Neuronal stem cell (in vitro differentiated cells): ENCODE data around the gene DHX8. TPM values are rescaled to one million over a fixed set of nuclear protein-coding genes. Genes with fewer than 3 reads are reported as not detected.

Experiments
- DNase-seq: peaks from one replicate; pipeline ENCODE4 v3.0.0-alpha.2; 2013; ENCODE audit warnings: low spot score
- H2AFZ ChIP-seq: one replicate; pipeline ENCODE4 v1.6.1; 2013; ENCODE audit warnings: mild to moderate bottlenecking, low read length, inconsistent platforms
- H2AK5ac ChIP-seq: 2 replicates; pipeline ENCODE4 v1.6.1; 2013; ENCODE audit warnings: low read depth, mild to moderate bottlenecking, inconsistent platforms, low read length, moderate library complexity, mixed read lengths
- H2BK120ac ChIP-seq: 2 replicates; pipeline ENCODE4 v1.6.1; 2013; ENCODE audit warnings: low read depth, mild to moderate bottlenecking, inconsistent platforms, low read length, moderate library complexity, mixed read lengths
- H2BK12ac ChIP-seq: one replicate; pipeline ENCODE4 v1.6.1; 2013; ENCODE audit warnings: low read length, inconsistent platforms
- H2BK15ac ChIP-seq: 2 replicates; pipeline ENCODE4 v1.6.1; 2013; ENCODE audit warnings: mild to moderate bottlenecking, low read length, inconsistent platforms, mixed read lengths
- H2BK5ac ChIP-seq: one replicate; pipeline ENCODE4 v1.6.1; 2013; ENCODE audit warnings: inconsistent platforms, mild to moderate bottlenecking, low read length, moderate library complexity
- H3K14ac ChIP-seq: one replicate; pipeline ENCODE4 v1.6.1; 2013; ENCODE audit warnings: low read length, inconsistent platforms
- H3K18ac ChIP-seq: 2 replicates; pipeline ENCODE4 v1.6.1; 2013; ENCODE audit warnings: low read length, inconsistent platforms
- H3K23ac ChIP-seq: 2 replicates; pipeline ENCODE4 v1.6.1; 2013; ENCODE audit warnings: low read depth, mild to moderate bottlenecking, mixed read lengths, low read length, inconsistent platforms; ENCODE audit not compliant: poor library complexity
- H3K27ac ChIP-seq: replicated peaks from 3 replicates; pipeline ENCODE4 v1.5.1; 2013; ENCODE audit warnings: low read length, inconsistent platforms
- H3K27me3 ChIP-seq, 3 experiments: 2 replicates each; pipeline ENCODE4 v1.6.1; 2013; ENCODE audit warnings: low read length in 3 of 3, mild to moderate bottlenecking in 2 of 3, inconsistent platforms in 1 of 3, low read depth in 1 of 3, mixed read lengths in 1 of 3, moderate library complexity in 1 of 3; ENCODE audit not compliant: control insufficient read depth in 3 of 3, insufficient read depth in 3 of 3
- H3K36me3 ChIP-seq, 2 donors: replicated peaks in 1 of 2; 2 replicates each; pipeline ENCODE4 v1.6.1; 2013; ENCODE audit warnings: low read length in 2 of 2; ENCODE audit not compliant: control insufficient read depth in 2 of 2, insufficient read depth in 2 of 2
- H3K4ac ChIP-seq: 2 replicates; pipeline ENCODE4 v1.6.1; 2013; ENCODE audit warnings: inconsistent platforms, mild to moderate bottlenecking, low read length, moderate library complexity
- H3K4me1 ChIP-seq, 2 donors: 1 replicate in 1 of 2; 2 replicates in 1 of 2; pipeline ENCODE4 v1.6.1; 2013; ENCODE audit warnings: low read length in 2 of 2, low read depth in 1 of 2; ENCODE audit not compliant: control insufficient read depth in 2 of 2, insufficient read depth in 1 of 2
- H3K4me2 ChIP-seq: one replicate; pipeline ENCODE4 v1.6.1; 2013; ENCODE audit warnings: mild to moderate bottlenecking, low read length, inconsistent platforms; ENCODE audit not compliant: insufficient read depth, poor library complexity, severe bottlenecking
- H3K4me3 ChIP-seq, 2 donors: 2 replicates each; pipeline ENCODE4 v1.5.1; 2013; ENCODE audit warnings: low read length in 2 of 2, mild to moderate bottlenecking in 2 of 2, inconsistent platforms in 1 of 2, moderate library complexity in 1 of 2
- H3K79me1 ChIP-seq: one replicate; pipeline ENCODE4 v1.6.1; 2013; ENCODE audit warnings: low read depth, mild to moderate bottlenecking, inconsistent platforms, low read length, moderate library complexity
- H3K9ac ChIP-seq: one replicate; pipeline ENCODE4 v1.6.1; 2013; ENCODE audit warnings: mild to moderate bottlenecking, low read depth, low read length, inconsistent platforms; ENCODE audit not compliant: poor library complexity
- H3K9me3 ChIP-seq, 2 donors: replicated peaks in 1 of 2; 2 replicates each; pipeline versions ENCODE3 to v1.6.1; 2013; ENCODE audit warnings: low read length in 2 of 2, mild to moderate bottlenecking in 2 of 2, inconsistent platforms in 1 of 2, low read depth in 1 of 2, mixed read lengths in 1 of 2, moderate library complexity in 1 of 2; ENCODE audit not compliant: control insufficient read depth in 2 of 2, insufficient read depth in 1 of 2
- H4K8ac ChIP-seq: one replicate; pipeline ENCODE4 v1.6.1; 2013; ENCODE audit warnings: low read depth, mild to moderate bottlenecking, inconsistent platforms, low read length, moderate library complexity
- H4K91ac ChIP-seq: one replicate; pipeline ENCODE4 v1.6.1; 2013; ENCODE audit warnings: low read length, low read depth, mild to moderate bottlenecking, inconsistent platforms; ENCODE audit not compliant: poor library complexity
- WGBS, 2 donors: extraction: QIAGEN DNeasy Blood & Tissue Kit; methylation state at CpG; one replicate each; pipeline ENCODE4 v1.1.7; 2013; ENCODE audit warnings: missing lambda C conversion rate in 2 of 2, mixed read lengths in 1 of 2; ENCODE audit not compliant: insufficient read length in 2 of 2, insufficient replicate concordance in 1 of 2; ENCODE audit errors: extremely low coverage in 2 of 2; 5-methylcytosine and 5-hydroxymethylcytosine counted together
- polyA plus RNA-seq, 2 experiments: library from polyadenylated mRNA; stranded (reverse); fragments of 200-250 nt; gene quantifications; one replicate each; pipeline ENCODE4 v1.2.3, GENCODE V29; 2013

Gene DHX8
- polyA plus RNA-seq (2013, experiment 1 of 2), result 31.2 TPM
- 29.4 TPM for polyA plus RNA-seq (2013, experiment 2 of 2)

DNA sequence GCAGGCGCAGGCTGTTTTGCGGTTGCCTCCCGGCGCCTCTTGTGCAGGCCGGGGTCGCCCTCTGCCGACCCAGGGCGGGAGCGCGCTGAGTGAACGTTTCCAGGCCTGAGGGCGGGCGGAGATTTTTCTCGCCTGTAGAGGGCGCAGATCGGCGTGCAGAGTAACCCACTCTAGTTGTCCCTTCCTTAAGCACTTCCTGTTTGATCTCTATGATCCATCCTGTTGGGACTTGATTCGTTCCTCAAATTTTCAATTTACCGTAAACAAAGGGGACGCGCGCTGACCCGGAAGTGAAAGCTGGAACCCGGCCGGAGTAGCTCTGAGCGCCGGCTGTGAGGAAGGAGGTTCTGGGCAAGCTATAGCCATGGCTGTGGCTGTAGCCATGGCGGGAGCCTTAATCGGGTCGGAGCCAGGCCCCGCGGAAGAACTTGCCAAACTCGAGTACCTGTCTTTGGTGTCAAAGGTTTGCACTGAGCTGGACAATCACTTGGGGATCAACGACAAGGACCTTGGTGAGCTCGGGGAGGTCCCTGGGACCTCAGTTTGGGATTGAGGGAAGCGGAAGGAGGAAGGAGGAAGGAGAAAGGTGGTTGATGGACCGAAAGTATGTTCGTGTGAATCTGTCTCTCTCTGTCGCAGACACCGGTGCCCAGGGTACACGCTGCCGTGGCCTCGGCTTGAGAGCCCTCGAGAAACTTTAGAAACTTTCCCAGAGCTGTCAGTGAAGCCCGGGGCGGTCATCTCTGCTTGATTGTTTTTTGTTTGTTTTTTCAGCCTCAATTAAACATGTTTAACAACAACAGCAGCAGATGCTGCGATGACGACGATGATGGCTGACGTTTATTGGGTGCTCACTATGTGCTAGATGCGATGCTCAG, at the start of gene DHX8:
Gene DHX8, plus strand, starts transcription at position 302 of the 878 bp plus-strand sequence. Its CDS starts 63 bp downstream, at position 365.
- Histone ChIP-seq H2BK12ac (no peak within 1 kb of the TSS), H3K4ac (no peak within 1 kb of the TSS), H3K4me1 (peaks cover 4 to 7% of the 10 kb centered on the region in 2 donors), H3K18ac (peak within 1 kb of the TSS; percentile 91), H3K9me3 (no peaks in the 10 kb centered on the region), H3K36me3 (no peaks in the 10 kb centered on the region), H3K27me3 (no peaks in the 10 kb centered on the region), H2BK120ac (no peak within 1 kb of the TSS), H2BK5ac (no peak within 1 kb of the TSS), H3K23ac (peak within 1 kb of the TSS; percentile 23), H3K79me1 (peaks cover 7% of the 10 kb centered on the region), H3K4me2 (peak within 1 kb of the TSS; percentile 74), H2AK5ac (no peak within 1 kb of the TSS), H2AFZ (peak within 1 kb of the TSS; percentile 98), H2BK15ac (peak within 1 kb of the TSS; percentile 23), H3K9ac (peak within 1 kb of the TSS; percentile 88), H3K14ac (peak within 1 kb of the TSS; percentile 26), H3K4me3 (peak within 1 kb of the TSS; percentile 86 to 91), H4K91ac (peak within 1 kb of the TSS; percentile 44), H4K8ac (peak within 1 kb of the TSS; percentile 54), H3K27ac (peak within 1 kb of the TSS; percentile 27)
- WGBS, 2 donors, result no CpG with 5 or more reads among the region's 51 CpGs
- peak; percentile 99 for DNase-seq

DNA sequence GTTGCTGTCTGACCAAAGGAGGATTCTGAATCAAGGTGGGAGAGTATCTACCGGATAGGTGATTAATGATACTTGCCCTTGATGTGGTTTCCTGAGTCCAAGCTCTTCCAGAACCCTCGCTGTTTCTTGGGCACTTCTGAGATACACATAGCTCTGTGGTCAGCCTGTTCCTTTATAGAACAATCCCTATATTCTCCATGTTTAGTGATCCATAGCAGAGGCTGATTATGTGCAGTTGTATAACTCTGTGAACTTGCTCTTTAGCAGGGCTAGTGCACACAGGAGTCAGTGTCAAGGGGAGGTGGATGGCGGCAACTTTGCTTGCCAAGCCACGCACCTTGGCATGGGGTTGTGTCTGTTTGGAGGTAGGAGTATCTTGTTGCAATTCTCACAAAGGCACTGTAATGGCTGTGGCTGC, 48.9 kb upstream of the DHX8 start:
- Histone ChIP-seq H2AFZ (no peak overlapping the region), H3K4me3 (no peak overlapping the region), H3K23ac (no peak overlapping the region), H3K36me3 (no peaks in the 10 kb centered on the region), H3K4me2 (no peak overlapping the region), H2BK15ac (no peak overlapping the region), H3K79me1 (no peaks in the 10 kb centered on the region), H2BK120ac (no peak overlapping the region), H2BK5ac (no peak overlapping the region), H3K9ac (no peak overlapping the region), H3K27me3 (no peaks in the 10 kb centered on the region), H3K4ac (no peak overlapping the region), H3K27ac (no peak overlapping the region), H4K8ac (no peak overlapping the region), H2BK12ac (no peak overlapping the region), H3K18ac (no peak overlapping the region), H3K14ac (no peak overlapping the region), H3K4me1 (peaks cover 4 to 14% of the 10 kb centered on the region in 2 donors), H3K9me3 (no peaks in the 10 kb centered on the region), H4K91ac (no peak overlapping the region), H2AK5ac (no peak overlapping the region)
- no CpG with 5 or more reads among the region's 4 CpGs for WGBS, 2 donors
- DNase-seq, result no peak

DNA sequence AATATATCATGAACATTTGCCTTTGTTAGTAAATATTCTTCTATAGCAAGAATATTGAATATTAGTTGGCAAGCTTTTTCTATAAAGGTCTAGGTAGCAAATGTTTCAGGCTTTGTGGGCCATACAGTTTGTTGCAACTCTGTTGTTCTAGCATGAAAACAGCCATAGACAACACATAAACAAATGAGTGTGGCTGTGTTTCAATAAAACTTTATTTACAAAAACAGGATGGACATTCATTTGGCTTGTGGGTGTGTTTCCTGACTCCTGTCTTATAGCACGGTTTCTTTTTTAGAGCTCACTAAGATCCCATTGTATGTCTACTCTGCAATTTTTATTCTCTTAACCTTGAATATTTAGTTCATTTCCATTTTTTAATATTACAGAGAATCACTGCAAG, 46.0 kb upstream of the DHX8 start:
- Histone ChIP-seq H4K8ac (no peak overlapping the region), H3K9ac (no peak overlapping the region), H3K27me3 (no peaks in the 10 kb centered on the region), H3K18ac (no peak overlapping the region), H3K36me3 (no peaks in the 10 kb centered on the region), H2AFZ (no peak overlapping the region), H3K9me3 (no peaks in the 10 kb centered on the region), H3K4me3 (no peak overlapping the region), H3K79me1 (no peaks in the 10 kb centered on the region), H2BK15ac (no peak overlapping the region), H3K14ac (no peak overlapping the region), H3K4me2 (no peak overlapping the region), H2BK12ac (no peak overlapping the region), H2BK120ac (no peak overlapping the region), H3K23ac (no peak overlapping the region), H4K91ac (no peak overlapping the region), H3K4me1 (peaks cover 4 to 6% of the 10 kb centered on the region in 2 donors), H3K4ac (no peak overlapping the region), H2BK5ac (no peak overlapping the region), H3K27ac (no peak overlapping the region), H2AK5ac (no peak overlapping the region)
- no peak for DNase-seq
- WGBS, 2 donors, result no CpG with 5 or more reads among the region's 1 CpG

DNA sequence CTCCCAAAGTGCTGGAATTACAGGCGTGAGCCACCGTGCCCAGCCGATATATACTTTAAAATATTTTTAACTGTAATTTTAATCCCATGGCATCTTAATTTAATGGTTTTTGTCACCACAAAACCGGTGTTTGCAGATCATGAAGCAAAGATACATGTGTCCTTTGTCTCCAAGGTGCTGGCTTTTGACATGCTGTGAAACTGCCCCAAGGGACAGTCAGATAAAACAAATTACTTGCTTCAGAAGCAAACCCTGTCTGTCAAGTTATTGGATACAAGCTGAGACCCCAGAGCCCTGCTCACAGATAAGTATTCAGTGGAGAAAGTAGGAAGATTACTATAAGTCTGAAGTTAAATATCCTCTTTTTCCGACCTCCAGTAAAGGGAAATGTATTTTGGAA, 45.1 kb upstream of the DHX8 start:
- no peak overlapping the region for H3K4ac ChIP-seq
- no peak overlapping the region for H3K23ac ChIP-seq
- no peaks in the 10 kb centered on the region for H3K36me3 ChIP-seq
- no CpG with 5 or more reads among the region's 5 CpGs for WGBS, 2 donors
- H2BK120ac ChIP-seq, result no peak overlapping the region
- DNase-seq, result no peak
- H3K18ac ChIP-seq, result no peak overlapping the region
- no peaks in the 10 kb centered on the region for H3K79me1 ChIP-seq
- H3K14ac ChIP-seq, result no peak overlapping the region
- no peaks in the 10 kb centered on the region for H3K9me3 ChIP-seq
- H2AFZ ChIP-seq, result no peak overlapping the region
- H2BK15ac ChIP-seq, result no peak overlapping the region
- no peak overlapping the region for H2AK5ac ChIP-seq
- no peak overlapping the region for H3K4me2 ChIP-seq
- H3K4me3 ChIP-seq, result no peak overlapping the region
- peak overlapping the region; percentile 34 for H3K27ac ChIP-seq
- no peak overlapping the region for H4K91ac ChIP-seq
- no peak overlapping the region for H2BK5ac ChIP-seq
- no peak overlapping the region for H3K9ac ChIP-seq
- no peaks in the 10 kb centered on the region for H3K27me3 ChIP-seq
- H2BK12ac ChIP-seq, result no peak overlapping the region
- H4K8ac ChIP-seq, result no peak overlapping the region
- H3K4me1 ChIP-seq, result peaks cover 4 to 6% of the 10 kb centered on the region in 2 donors
